ENCODE data around the gene FCHO1. TPM values are rescaled to one million over a fixed set of nuclear protein-coding genes. Genes with fewer than 3 reads are reported as not detected.
"Not testable (repeated sequence)": the region's sequence is repeated elsewhere in the genome, so short reads cannot be mapped to it uniquely, and the experiment has no call there.

Gene FCHO1
- total RNA-seq, 2 experiments from 2014 or later: 85.6 to 107 TPM

GRCh38 chr19:17797424-17798201 lies 46.3 kb downstream of the FCHO1 start:
- Histone ChIP-seq H3K4me1 (ENCODE audit: insufficient read depth, low read length, poor library complexity, severe bottlenecking) (no peaks in the 10 kb centered on the region), H3K79me2 (ENCODE audit: insufficient read depth, low read depth, low read length) (no peaks in the 10 kb centered on the region), H3K9me2 (ENCODE audit: insufficient read depth, low read length) (no peaks in the 10 kb centered on the region), H3K36me3 (ENCODE audit: insufficient read depth, low read length) (no peaks in the 10 kb centered on the region), H3K27ac (ENCODE audit: low read depth, low read length, poor library complexity, severe bottlenecking) (no peak overlapping the region), H2AFZ (ENCODE audit: low read length) (no peak overlapping the region), H4K20me1 (ENCODE audit: insufficient read depth, low read length) (no peaks in the 10 kb centered on the region), H3K4me2 (ENCODE audit: low read length) (no peak overlapping the region), H3K4me3 (ENCODE audit: low read depth, low read length, poor library complexity, severe bottlenecking) (no peak overlapping the region), H3K9me3 (ENCODE audit: low read length) (no peaks in the 10 kb centered on the region)
- POLR2A ChIA-PET: interaction anchor here (0.7 kb wide), 1 partner anchor 111 kb away, joined by 4 read pairs; no protein-coding TSS in a partner anchor
- CTCF ChIA-PET (ENCODE audit: unreplicated experiment): no interaction called here
- TF ChIP-seq EZH2phosphoT487 (IDR thresholded peaks at IDR 0.05; ENCODE audit: borderline replicate concordance, low read depth, low read length): no peak
- TF ChIP-seq, protein P1, sequence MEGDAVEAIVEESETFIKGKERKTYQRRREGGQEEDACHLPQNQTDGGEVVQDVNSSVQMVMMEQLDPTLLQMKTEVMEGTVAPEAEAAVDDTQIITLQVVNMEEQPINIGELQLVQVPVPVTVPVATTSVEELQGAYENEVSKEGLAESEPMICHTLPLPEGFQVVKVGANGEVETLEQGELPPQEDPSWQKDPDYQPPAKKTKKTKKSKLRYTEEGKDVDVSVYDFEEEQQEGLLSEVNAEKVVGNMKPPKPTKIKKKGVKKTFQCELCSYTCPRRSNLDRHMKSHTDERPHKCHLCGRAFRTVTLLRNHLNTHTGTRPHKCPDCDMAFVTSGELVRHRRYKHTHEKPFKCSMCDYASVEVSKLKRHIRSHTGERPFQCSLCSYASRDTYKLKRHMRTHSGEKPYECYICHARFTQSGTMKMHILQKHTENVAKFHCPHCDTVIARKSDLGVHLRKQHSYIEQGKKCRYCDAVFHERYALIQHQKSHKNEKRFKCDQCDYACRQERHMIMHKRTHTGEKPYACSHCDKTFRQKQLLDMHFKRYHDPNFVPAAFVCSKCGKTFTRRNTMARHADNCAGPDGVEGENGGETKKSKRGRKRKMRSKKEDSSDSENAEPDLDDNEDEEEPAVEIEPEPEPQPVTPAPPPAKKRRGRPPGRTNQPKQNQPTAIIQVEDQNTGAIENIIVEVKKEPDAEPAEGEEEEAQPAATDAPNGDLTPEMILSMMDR (conservative IDR thresholded peaks at IDR 0.05; ENCODE audit: low read length): no peak
- no peak for DNase-seq (ENCODE audit: low spot score)
- intact Hi-C loops (cut with micrococcal nuclease; ENCODE audit: unreplicated experiment): no loop called here
- BruUV-seq (replicated peaks): no TSS peak

DNA sequence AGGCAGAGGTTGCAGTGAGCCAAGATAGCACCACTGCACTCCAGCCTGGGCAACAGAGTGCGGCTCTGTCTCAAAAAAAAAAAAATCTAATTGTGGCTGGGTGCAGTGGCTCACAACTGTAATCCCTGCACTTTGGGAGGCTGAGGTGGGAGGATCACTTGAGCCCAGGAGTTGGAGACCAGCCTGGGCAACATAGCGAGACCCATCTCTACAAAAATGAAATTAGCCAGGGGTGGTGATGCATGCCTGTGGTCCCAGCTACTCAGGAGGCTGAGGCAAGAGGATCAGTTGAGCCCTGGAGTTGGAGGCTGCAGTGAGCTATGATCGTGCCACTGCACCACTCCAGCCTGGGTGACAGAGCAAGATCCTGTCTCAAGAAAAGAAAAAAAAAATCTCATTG lies 47.3 kb downstream of the FCHO1 start:
- ChIA-PET CTCF (ENCODE audit: unreplicated experiment) (interaction anchor here (0.6 kb wide), 2 partner anchors 46 to 109 kb away, joined by 3 to 4 read pairs; no protein-coding TSS in a partner anchor), POLR2A (interaction anchor here (0.7 kb wide), 1 partner anchor 112 kb away, joined by 4 read pairs; no protein-coding TSS in a partner anchor)
- H3K4me3 ChIP-seq (ENCODE audit: low read depth, low read length, poor library complexity, severe bottlenecking); intact Hi-C loops (cut with micrococcal nuclease; ENCODE audit: unreplicated experiment); H3K9me2 ChIP-seq (ENCODE audit: insufficient read depth, low read length); H3K4me1 ChIP-seq (ENCODE audit: insufficient read depth, low read length, poor library complexity, severe bottlenecking); H3K4me2 ChIP-seq (ENCODE audit: low read length); H3K27ac ChIP-seq (ENCODE audit: low read depth, low read length, poor library complexity, severe bottlenecking); H2AFZ ChIP-seq (ENCODE audit: low read length); H4K20me1 ChIP-seq (ENCODE audit: insufficient read depth, low read length); H3K79me2 ChIP-seq (ENCODE audit: insufficient read depth, low read depth, low read length); H3K9me3 ChIP-seq (ENCODE audit: low read length); H3K36me3 ChIP-seq (ENCODE audit: insufficient read depth, low read length); BruUV-seq (replicated peaks); DNase-seq (ENCODE audit: low spot score): not testable (repeated sequence)

DNA sequence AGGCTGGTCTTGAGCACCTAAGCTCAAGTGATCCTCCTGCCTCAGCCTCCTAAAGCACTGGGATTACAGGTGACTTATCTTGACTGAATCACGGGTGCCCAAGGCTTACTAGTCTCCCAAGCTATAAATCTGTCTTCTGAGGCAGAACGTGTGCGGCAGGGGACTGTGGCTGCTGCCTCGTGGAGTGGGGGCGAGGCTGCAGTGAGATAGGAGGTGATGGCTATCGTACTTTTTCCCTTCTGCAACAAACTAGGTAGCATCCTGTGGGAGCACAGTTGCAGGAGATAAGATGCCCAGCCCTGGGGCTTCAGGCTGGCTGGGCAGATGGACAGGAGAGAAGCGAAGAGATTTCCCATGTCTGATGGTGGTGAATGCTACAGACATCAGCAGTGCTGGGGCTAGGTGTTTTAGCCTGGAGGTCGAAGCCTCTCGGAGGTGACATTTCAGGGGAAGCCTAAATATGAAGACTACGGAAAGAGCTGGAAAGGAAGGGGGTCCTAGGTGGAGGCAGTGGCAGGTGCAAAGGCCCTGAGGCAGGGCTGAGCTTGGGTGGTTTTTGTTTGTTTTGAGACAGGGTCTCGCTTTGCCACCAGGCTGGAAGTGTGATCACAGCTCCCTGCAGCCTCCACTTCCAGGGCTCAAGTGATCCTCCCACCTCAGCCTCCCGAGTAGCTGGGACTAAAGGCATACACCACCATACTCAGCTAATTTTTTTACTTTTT lies 51.0 kb downstream of the FCHO1 start:
- DNase-seq (ENCODE audit: low spot score): no peak
- Histone ChIP-seq H3K4me3 (ENCODE audit: low read depth, low read length, poor library complexity, severe bottlenecking) (no peak overlapping the region), H3K27ac (ENCODE audit: low read depth, low read length, poor library complexity, severe bottlenecking) (no peak overlapping the region), H3K4me2 (ENCODE audit: low read length) (no peak overlapping the region), H3K9me3 (ENCODE audit: low read length) (no peaks in the 10 kb centered on the region), H2AFZ (ENCODE audit: low read length) (no peak overlapping the region), H3K36me3 (ENCODE audit: insufficient read depth, low read length) (no peaks in the 10 kb centered on the region), H3K4me1 (ENCODE audit: insufficient read depth, low read length, poor library complexity, severe bottlenecking) (no peaks in the 10 kb centered on the region), H3K79me2 (ENCODE audit: insufficient read depth, low read depth, low read length) (no peaks in the 10 kb centered on the region), H3K9me2 (ENCODE audit: insufficient read depth, low read length) (no peaks in the 10 kb centered on the region), H4K20me1 (ENCODE audit: insufficient read depth, low read length) (no peaks in the 10 kb centered on the region)
- CTCF ChIA-PET (ENCODE audit: unreplicated experiment): no interaction called here
- POLR2A ChIA-PET: interaction anchor here (0.6 to 0.7 kb wide), 2 partner anchors 68 to 288 kb away, joined by 3 to 4 read pairs; no protein-coding TSS in a partner anchor
- TF ChIP-seq, protein P1 (conservative IDR thresholded peaks at IDR 0.05; ENCODE audit: low read length): no peak
- TF ChIP-seq EZH2phosphoT487 (IDR thresholded peaks at IDR 0.05; ENCODE audit: borderline replicate concordance, low read depth, low read length): no peak
- intact Hi-C loops (cut with micrococcal nuclease; ENCODE audit: unreplicated experiment): no loop called here
- no TSS peak for BruUV-seq (replicated peaks)

All from OCI-LY7 (cell line).